SU-DHL-6 (cell line): ENCODE measurements around the gene IFNE.

Experiments used
- H2AFZ ChIP-seq: fragments of 200-600 bp; sonication (generic); 2 replicates; pipeline ENCODE4 v1.6.1; 2014; ENCODE audit warnings: low read depth, mild to moderate bottlenecking, moderate library complexity, mixed read lengths, antibody characterized with exemption, low read length; ENCODE audit not compliant: severe bottlenecking
- H3F3A ChIP-seq: fragments of 200-600 bp; shearing (Covaris generic); 2 replicates; pipeline ENCODE4 v1.6.0; 2016; ENCODE audit warnings: antibody characterized with exemption, mild to moderate bottlenecking; ENCODE audit not compliant: insufficient read depth
- H3K27ac ChIP-seq: fragments of 200-600 bp; sonication (generic); 2 replicates; pipeline ENCODE4 v1.5.1; 2016; ENCODE audit warnings: low read depth, mild to moderate bottlenecking, low read length, moderate library complexity, mixed read lengths
- H3K27me3 ChIP-seq: fragments of 200-600 bp; sonication (generic), shearing (Covaris generic); 2 replicates; pipeline ENCODE4 v1.6.0; 2014; ENCODE audit warnings: mild to moderate bottlenecking, low read length
- H3K36me3 ChIP-seq: fragments of 200-600 bp; sonication (generic); 2 replicates; pipeline ENCODE4 v1.6.1; 2014; ENCODE audit warnings: mild to moderate bottlenecking, low read length, mixed read lengths
- H3K4me2 ChIP-seq: fragments of 300-600, 200-600 bp; shearing (Covaris generic), sonication (generic); 2 replicates; pipeline ENCODE4 v1.6.0; 2014; ENCODE audit warnings: low read length, low read depth, mild to moderate bottlenecking; ENCODE audit not compliant: poor library complexity, severe bottlenecking
- H3K4me3 ChIP-seq: fragments of 200-600 bp; sonication (generic); 2 replicates; pipeline ENCODE4 v1.5.1; 2014; ENCODE audit warnings: antibody characterized with exemption, low read length, mild to moderate bottlenecking, mixed read lengths; ENCODE audit not compliant: insufficient read depth, poor library complexity, severe bottlenecking
- H3K79me2 ChIP-seq: fragments of 200-600 bp; sonication (generic); 2 replicates; pipeline ENCODE4 v1.6.1; 2014; ENCODE audit warnings: mild to moderate bottlenecking, low read length, moderate library complexity; ENCODE audit not compliant: insufficient read depth
- H3K9ac ChIP-seq: fragments of 200-600 bp; sonication (generic); 2 replicates; pipeline ENCODE4 v1.7.0; 2014; ENCODE audit warnings: mild to moderate bottlenecking, low read length
- H3K9me2 ChIP-seq: fragments of 200-600 bp; sonication (generic); replicated peaks from 2 replicates; pipeline ENCODE4 v1.6.1; 2014; ENCODE audit warnings: low read length; ENCODE audit not compliant: insufficient read depth
- H3K9me3 ChIP-seq: fragments of 200-600 bp; sonication (generic); 2 replicates; pipeline ENCODE4 v1.6.1; 2014; ENCODE audit warnings: low read length, mixed read lengths; ENCODE audit not compliant: insufficient read depth
- H4K20me1 ChIP-seq: fragments of 200-600 bp; sonication (generic); 2 replicates; pipeline ENCODE4 v1.6.1; 2014; ENCODE audit warnings: low read depth, mild to moderate bottlenecking, antibody characterized with exemption, low read length, moderate library complexity, mixed read lengths
- EZH2phosphoT487 ChIP-seq: fragments of 200-600 bp; sonication (generic), shearing (Covaris generic); conservative IDR thresholded peaks from 2 replicates; pipeline ENCODE4 v1.6.1; 2018; ENCODE audit warnings: mild to moderate bottlenecking, antibody characterized with exemption, low read length, moderate library complexity, mixed read lengths
- TF ChIP-seq, protein P1 (sequence below): fragments of 200-600 bp; sonication (generic); IDR thresholded peaks from one replicate; pipeline ENCODE4 v1.5.1; 2017; ENCODE audit warnings: antibody characterized with exemption, mild to moderate bottlenecking, low read length, moderate library complexity; ENCODE audit not compliant: insufficient read depth, poor library complexity, severe bottlenecking

The IFNE gene

DNA sequence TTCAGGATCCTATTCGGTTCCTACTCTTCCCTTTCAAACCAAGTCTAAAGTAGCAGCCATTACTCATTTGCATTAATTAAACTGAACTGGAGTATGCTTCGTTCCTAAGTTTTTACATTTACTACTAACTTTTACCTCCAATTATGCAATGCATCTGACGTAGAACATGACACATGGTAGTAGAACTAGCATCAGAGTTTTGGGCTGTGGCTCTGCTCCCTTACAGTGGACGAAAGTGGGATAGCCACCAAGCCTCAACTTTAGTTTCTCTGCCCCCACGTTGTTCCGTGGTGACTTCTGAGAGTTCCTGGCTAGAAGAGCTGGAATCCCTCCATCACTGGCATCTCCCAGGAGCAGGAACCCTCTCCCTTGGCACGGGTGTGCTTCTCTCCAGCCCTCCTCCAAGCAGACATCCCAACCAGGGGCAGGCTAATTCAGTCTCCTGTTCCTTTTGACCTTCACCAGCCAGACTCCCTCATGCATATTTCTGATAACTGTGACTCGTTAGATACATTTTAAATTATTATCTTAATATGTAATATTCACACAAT is 2.9 kb downstream of the IFNE start:
- no peaks in the 10 kb centered on the region for H3K9me3 ChIP-seq
- no peaks in the 10 kb centered on the region for H3K27me3 ChIP-seq
- H3K79me2 ChIP-seq, result no peaks in the 10 kb centered on the region
- no peaks in the 10 kb centered on the region for H3F3A ChIP-seq
- H2AFZ ChIP-seq, result no peak overlapping the region
- H3K36me3 ChIP-seq, result no peaks in the 10 kb centered on the region
- H3K9me2 ChIP-seq, result no peaks in the 10 kb centered on the region
- TF ChIP-seq, protein P1, sequence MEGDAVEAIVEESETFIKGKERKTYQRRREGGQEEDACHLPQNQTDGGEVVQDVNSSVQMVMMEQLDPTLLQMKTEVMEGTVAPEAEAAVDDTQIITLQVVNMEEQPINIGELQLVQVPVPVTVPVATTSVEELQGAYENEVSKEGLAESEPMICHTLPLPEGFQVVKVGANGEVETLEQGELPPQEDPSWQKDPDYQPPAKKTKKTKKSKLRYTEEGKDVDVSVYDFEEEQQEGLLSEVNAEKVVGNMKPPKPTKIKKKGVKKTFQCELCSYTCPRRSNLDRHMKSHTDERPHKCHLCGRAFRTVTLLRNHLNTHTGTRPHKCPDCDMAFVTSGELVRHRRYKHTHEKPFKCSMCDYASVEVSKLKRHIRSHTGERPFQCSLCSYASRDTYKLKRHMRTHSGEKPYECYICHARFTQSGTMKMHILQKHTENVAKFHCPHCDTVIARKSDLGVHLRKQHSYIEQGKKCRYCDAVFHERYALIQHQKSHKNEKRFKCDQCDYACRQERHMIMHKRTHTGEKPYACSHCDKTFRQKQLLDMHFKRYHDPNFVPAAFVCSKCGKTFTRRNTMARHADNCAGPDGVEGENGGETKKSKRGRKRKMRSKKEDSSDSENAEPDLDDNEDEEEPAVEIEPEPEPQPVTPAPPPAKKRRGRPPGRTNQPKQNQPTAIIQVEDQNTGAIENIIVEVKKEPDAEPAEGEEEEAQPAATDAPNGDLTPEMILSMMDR, result no peak
- TF ChIP-seq EZH2phosphoT487, result no peak
- H4K20me1 ChIP-seq, result no peaks in the 10 kb centered on the region
- H3K27ac ChIP-seq, result no peak overlapping the region
- no peak overlapping the region for H3K4me3 ChIP-seq
- no peak overlapping the region for H3K4me2 ChIP-seq
- H3K9ac ChIP-seq, result no peak overlapping the region

DNA sequence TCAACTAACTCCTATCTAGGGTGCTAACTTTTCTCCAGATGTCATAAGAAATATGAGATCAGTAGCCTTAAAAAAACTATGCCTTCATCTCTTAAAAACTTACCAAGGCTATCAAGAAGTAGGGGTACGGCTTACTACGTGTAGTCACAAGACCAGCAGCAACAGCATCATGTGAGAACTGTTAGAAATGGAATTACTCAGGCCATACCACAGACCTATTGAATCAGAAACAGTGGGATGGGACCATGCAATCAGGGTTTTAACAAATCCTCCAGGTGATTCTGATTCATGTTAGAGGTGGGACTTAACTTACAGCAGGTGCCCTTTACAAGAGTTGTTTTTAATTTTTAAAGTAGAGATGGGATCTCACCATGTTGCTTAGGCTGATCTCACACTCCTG is 4.6 kb downstream of the IFNE start:
- TF ChIP-seq, protein P1, result no peak
- no peak for TF ChIP-seq EZH2phosphoT487
- H3K9me3 ChIP-seq, result no peaks in the 10 kb centered on the region
- H3F3A ChIP-seq, result no peaks in the 10 kb centered on the region
- H3K27ac ChIP-seq, result no peak overlapping the region
- no peaks in the 10 kb centered on the region for H3K27me3 ChIP-seq
- H3K79me2 ChIP-seq, result no peaks in the 10 kb centered on the region
- H3K36me3 ChIP-seq, result no peaks in the 10 kb centered on the region
- H4K20me1 ChIP-seq, result no peaks in the 10 kb centered on the region; the same call in 1 of the 2 replicates
- no peak overlapping the region for H3K9ac ChIP-seq
- no peak overlapping the region for H2AFZ ChIP-seq
- no peak overlapping the region for H3K4me2 ChIP-seq
- H3K4me3 ChIP-seq, result no peak overlapping the region
- no peaks in the 10 kb centered on the region for H3K9me2 ChIP-seq

DNA sequence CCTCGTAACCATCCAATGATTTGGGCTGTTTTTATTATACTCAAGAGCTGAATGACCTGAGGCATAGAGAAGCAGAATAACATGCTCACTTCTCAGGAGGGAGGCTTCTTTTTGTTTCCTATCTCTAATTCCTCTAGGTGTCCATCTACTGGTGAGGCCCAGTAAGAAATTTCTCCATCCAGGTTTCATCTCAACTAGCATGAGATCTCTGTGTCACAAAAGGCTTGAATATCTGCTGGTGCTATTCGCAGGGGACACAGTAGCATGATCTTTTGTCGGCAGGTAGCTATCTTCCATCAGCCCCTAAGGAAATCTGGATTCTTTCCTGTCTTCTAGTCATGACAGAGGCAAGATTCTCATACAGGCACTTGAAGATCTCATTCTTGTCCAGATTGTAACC is 8.9 kb downstream of the IFNE start:
- no peaks in the 10 kb centered on the region for H3K9me3 ChIP-seq
- no peaks in the 10 kb centered on the region for H3K27me3 ChIP-seq
- no peaks in the 10 kb centered on the region; the same call in 1 of the 2 replicates for H4K20me1 ChIP-seq
- no peaks in the 10 kb centered on the region for H3K36me3 ChIP-seq
- H3K79me2 ChIP-seq, result no peaks in the 10 kb centered on the region
- no peak overlapping the region for H2AFZ ChIP-seq
- TF ChIP-seq, protein P1, result no peak
- no peak for TF ChIP-seq EZH2phosphoT487
- no peak overlapping the region for H3K9ac ChIP-seq
- H3K27ac ChIP-seq, result no peak overlapping the region
- H3K4me2 ChIP-seq, result no peak overlapping the region
- no peaks in the 10 kb centered on the region for H3K9me2 ChIP-seq
- H3F3A ChIP-seq, result no peaks in the 10 kb centered on the region
- no peak overlapping the region for H3K4me3 ChIP-seq
